HEK293 (cell line): ENCODE data around the gene MYRIP.

Source experiments
- CTCF ChIA-PET: fragments of 350-600 bp; formaldehyde crosslinking; extraction: SDS; loops from one replicate; lab custom pipeline; 2021; ENCODE audit warnings: antibody characterized with exemption; lab: Yijun Ruan, JAX
- POLR2A ChIA-PET: fragments of 300-600 bp; formaldehyde crosslinking; extraction: SDS; loops from one replicate; lab custom pipeline; 2020; ENCODE audit warnings: antibody characterized with exemption, inconsistent platforms; lab: Yijun Ruan, JAX
- H3K27ac ChIP-seq: fragments of 200-500 bp; sonication (Bioruptor generic); 2 replicates; pipeline ENCODE4 v1.5.1; 2014; ENCODE audit warnings: low read depth, low read length, control low read depth, inconsistent platforms; ENCODE audit errors: extremely low read depth
- H3K36me3 ChIP-seq, 2 experiments: fragments of 200-500 bp in 1 of 2; sonication (Bioruptor generic) in 1 of 2; 1 replicate in 1 of 2; 2 replicates in 1 of 2; pipeline ENCODE4 v1.5.1; 2014 to 2017; ENCODE audit warnings: inconsistent platforms in 2 of 2, low read length in 2 of 2; ENCODE audit not compliant: control insufficient read depth in 2 of 2, insufficient read depth in 1 of 2
- H3K4me1 ChIP-seq: fragments of 200-500 bp; sonication (Bioruptor generic); 2 replicates; pipeline ENCODE4 v1.5.1; 2014; ENCODE audit warnings: mild to moderate bottlenecking, low read length, inconsistent platforms; ENCODE audit not compliant: control insufficient read depth, insufficient read depth
- H3K4me3 ChIP-seq: 2 replicates; pipeline ENCODE4 v1.5.1; 2011; ENCODE audit warnings: low read depth, mild to moderate bottlenecking, control low read depth, low read length, moderate library complexity
- H3K9me3 ChIP-seq: fragments of 200-500 bp; sonication (Bioruptor generic); 2 replicates; pipeline ENCODE4 v1.5.1; 2014; ENCODE audit warnings: low read depth, low read length, inconsistent platforms; ENCODE audit not compliant: control insufficient read depth, insufficient read depth
- HOXA7 ChIP-seq: sonication (generic); formaldehyde crosslinking; IDR thresholded peaks from 2 replicates; pipeline ENCODE4 v1.8.1; 2022; ENCODE audit warnings: missing genetic modification reagents, borderline replicate concordance
- PRDM2 ChIP-seq: fragments of 450-650 bp; formaldehyde crosslinking; IDR thresholded peaks from 2 replicates; pipeline ENCODE4 v1.5.1; 2016; ENCODE audit warnings: missing biosample characterization, missing genetic modification characterization, borderline replicate concordance
- ZNF138 ChIP-seq: fragments of 450-650 bp; formaldehyde crosslinking; IDR thresholded peaks from 2 replicates; pipeline ENCODE4 v1.5.1; 2016; ENCODE audit warnings: missing biosample characterization, missing genetic modification characterization, borderline replicate concordance
- ZNF18 ChIP-seq: fragments of 450-650 bp; formaldehyde crosslinking; IDR thresholded peaks from 2 replicates; pipeline ENCODE4 v1.5.1; 2016; ENCODE audit warnings: missing biosample characterization, missing genetic modification characterization
- ZNF555 ChIP-seq: fragments of 450-650 bp; formaldehyde crosslinking; conservative IDR thresholded peaks from 2 replicates; pipeline ENCODE4 v1.5.1; 2017; ENCODE audit warnings: missing biosample characterization, mild to moderate bottlenecking, missing genetic modification characterization, inconsistent platforms
- ZNF580 ChIP-seq: fragments of 450-650 bp; formaldehyde crosslinking; IDR thresholded peaks from 2 replicates; pipeline ENCODE4 v1.5.1; 2016; ENCODE audit warnings: missing biosample characterization, missing genetic modification characterization
- ZNF596 ChIP-seq: fragments of 450-650 bp; IDR thresholded peaks from 2 replicates; pipeline ENCODE4 v1.5.0; 2018; ENCODE audit warnings: missing biosample characterization, mild to moderate bottlenecking, missing genetic modification characterization, moderate library complexity
- ZNF692 ChIP-seq: fragments of 450-650 bp; formaldehyde crosslinking; IDR thresholded peaks from 2 replicates; pipeline ENCODE4 v1.5.1; 2016; ENCODE audit warnings: missing biosample characterization, missing genetic modification characterization
- ZNF792 ChIP-seq: fragments of 450-650 bp; formaldehyde crosslinking; IDR thresholded peaks from 2 replicates; pipeline ENCODE4 v1.5.1; 2016; ENCODE audit warnings: missing biosample characterization, missing genetic modification characterization
- TF ChIP-seq, protein P1 (sequence below): fragments of 450-650 bp; formaldehyde crosslinking; IDR thresholded peaks from 2 replicates; pipeline ENCODE4 v1.5.1; 2016; ENCODE audit warnings: missing biosample characterization, missing genetic modification characterization

MYRIP gene

GRCh38 chr3:39934696-39935095 lies 125.3 kb downstream of the MYRIP start (continued):
- TF ChIP-seq ZNF692 (tag by site-specific recombination): no peak
- TF ChIP-seq, protein P1, sequence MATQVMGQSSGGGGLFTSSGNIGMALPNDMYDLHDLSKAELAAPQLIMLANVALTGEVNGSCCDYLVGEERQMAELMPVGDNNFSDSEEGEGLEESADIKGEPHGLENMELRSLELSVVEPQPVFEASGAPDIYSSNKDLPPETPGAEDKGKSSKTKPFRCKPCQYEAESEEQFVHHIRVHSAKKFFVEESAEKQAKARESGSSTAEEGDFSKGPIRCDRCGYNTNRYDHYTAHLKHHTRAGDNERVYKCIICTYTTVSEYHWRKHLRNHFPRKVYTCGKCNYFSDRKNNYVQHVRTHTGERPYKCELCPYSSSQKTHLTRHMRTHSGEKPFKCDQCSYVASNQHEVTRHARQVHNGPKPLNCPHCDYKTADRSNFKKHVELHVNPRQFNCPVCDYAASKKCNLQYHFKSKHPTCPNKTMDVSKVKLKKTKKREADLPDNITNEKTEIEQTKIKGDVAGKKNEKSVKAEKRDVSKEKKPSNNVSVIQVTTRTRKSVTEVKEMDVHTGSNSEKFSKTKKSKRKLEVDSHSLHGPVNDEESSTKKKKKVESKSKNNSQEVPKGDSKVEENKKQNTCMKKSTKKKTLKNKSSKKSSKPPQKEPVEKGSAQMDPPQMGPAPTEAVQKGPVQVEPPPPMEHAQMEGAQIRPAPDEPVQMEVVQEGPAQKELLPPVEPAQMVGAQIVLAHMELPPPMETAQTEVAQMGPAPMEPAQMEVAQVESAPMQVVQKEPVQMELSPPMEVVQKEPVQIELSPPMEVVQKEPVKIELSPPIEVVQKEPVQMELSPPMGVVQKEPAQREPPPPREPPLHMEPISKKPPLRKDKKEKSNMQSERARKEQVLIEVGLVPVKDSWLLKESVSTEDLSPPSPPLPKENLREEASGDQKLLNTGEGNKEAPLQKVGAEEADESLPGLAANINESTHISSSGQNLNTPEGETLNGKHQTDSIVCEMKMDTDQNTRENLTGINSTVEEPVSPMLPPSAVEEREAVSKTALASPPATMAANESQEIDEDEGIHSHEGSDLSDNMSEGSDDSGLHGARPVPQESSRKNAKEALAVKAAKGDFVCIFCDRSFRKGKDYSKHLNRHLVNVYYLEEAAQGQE (tag by site-specific recombination): no peak
- TF ChIP-seq ZNF18 (tag by site-specific recombination): no peak

GRCh38 chr3:39935261-39935660 lies 125.9 kb downstream of the MYRIP start:
- Histone ChIP-seq H3K4me3 (no peak overlapping the region), H3K9me3 (no peaks in the 10 kb centered on the region), H3K4me1 (no peaks in the 10 kb centered on the region), H3K36me3 (no peaks in the 10 kb centered on the region), H3K27ac (no peak overlapping the region)
- POLR2A ChIA-PET: no interaction called here
- TF ChIP-seq ZNF138 (tag by site-specific recombination): no peak
- TF ChIP-seq ZNF792 (tag by site-specific recombination): no peak
- TF ChIP-seq HOXA7 (CRISPR knock-in tag): no peak
- no peak for TF ChIP-seq ZNF692 (tag by site-specific recombination)
- no peak for TF ChIP-seq ZNF580 (tag by site-specific recombination)
- TF ChIP-seq ZNF555 (tag by site-specific recombination): no peak
- TF ChIP-seq ZNF596 (tag by site-specific recombination): no peak
- no peak for TF ChIP-seq PRDM2 (tag by site-specific recombination)
- CTCF ChIA-PET: no interaction called here
